K562 (cell line): Measurements from ENCODE around the gene CDC42SE2. TPM values are rescaled to one million over a fixed set of nuclear protein-coding genes. Genes with fewer than 3 reads are reported as not detected.

Source experiments
- ATAC-seq: fragments of 200-7000 bp; cut with Tn5 transposase; 3 replicates; pipeline ENCODE4 v1.9.1; 2020; ENCODE audit warnings: moderate library complexity
- BruUV-seq: library from RNA; stranded (reverse); fragments of 400-500 nt; replicated peaks from 2 replicates; lab custom pipeline; 2021; lab: Mats Ljungman, UMichigan
- CTCF ChIA-PET: fragments of 300-600 bp; formaldehyde crosslinking; extraction: SDS; loops from one replicate; lab custom pipeline; 2021; ENCODE audit warnings: low intra/inter-chr PET ratio; lab: Yijun Ruan, JAX
- POLR2A ChIA-PET: fragments of 300-600, 350-650 bp; sonication (Branson Sonifier 250); formaldehyde crosslinking; extraction: SDS; loops from one replicate; lab custom pipeline; 2021; ENCODE audit warnings: antibody characterized with exemption, inconsistent platforms; lab: Yijun Ruan, JAX
- DNase-seq, 4 experiments: peaks; one replicate each; pipeline versions ENCODE4 v3.0.0 to v3.0.0-alpha.2; 2011 to 2018; ENCODE audit warnings: low spot score in 3 of 4, mixed read lengths in 3 of 4; ENCODE audit errors: extremely low read depth in 1 of 4
- FAIRE-seq: peaks from 2 replicates; lab custom pipeline; 2011; peaks lifted over from hg19 to GRCh38; lab: Jason Lieb, UNC
- H2AFZ ChIP-seq: 2 replicates; pipeline ENCODE4 v1.6.0; 2011; ENCODE audit warnings: low read depth, low read length, control low read depth, inconsistent platforms
- H3K27ac ChIP-seq: fragments of 200-600 bp; 3 replicates; pipeline ENCODE4 v1.8.0; 2011; ENCODE audit warnings: low read depth, mild to moderate bottlenecking, control low read depth, inconsistent platforms, low read length, moderate library complexity, mixed read lengths; ENCODE audit errors: extremely low read depth
- H3K27me3 ChIP-seq, 2 experiments: fragments of 300-600 bp in 1 of 2; 2 replicates in 1 of 2; 3 replicates in 1 of 2; pipeline versions ENCODE4 v1.6.0 to v1.8.0; 2011; ENCODE audit warnings: inconsistent platforms in 2 of 2, low read length in 2 of 2, mild to moderate bottlenecking in 1 of 2, mixed read lengths in 1 of 2, moderate library complexity in 1 of 2; ENCODE audit not compliant: control insufficient read depth in 2 of 2, insufficient read depth in 2 of 2
- H3K36me3 ChIP-seq: fragments of 300-600 bp; 3 replicates; pipeline ENCODE4 v1.8.0; 2011; ENCODE audit warnings: mild to moderate bottlenecking, low read length, inconsistent platforms; ENCODE audit not compliant: control insufficient read depth, insufficient read depth
- H3K4me1 ChIP-seq, 2 experiments: fragments of 200-600 bp in 1 of 2; replicated peaks in 1 of 2; 2 replicates in 1 of 2; 3 replicates in 1 of 2; pipeline versions ENCODE4 v1.5.1 to v1.8.0; 2011; ENCODE audit warnings: inconsistent platforms in 2 of 2, low read length in 2 of 2, mild to moderate bottlenecking in 1 of 2, mixed read lengths in 1 of 2, moderate library complexity in 1 of 2; ENCODE audit not compliant: control insufficient read depth in 2 of 2, insufficient read depth in 2 of 2
- H3K4me2 ChIP-seq: 2 replicates; pipeline ENCODE4 v1.6.1; 2011; ENCODE audit warnings: low read length, control low read depth, inconsistent platforms, mixed read lengths; ENCODE audit not compliant: insufficient read depth
- H3K4me3 ChIP-seq: fragments of 200-600 bp; sonication (generic), shearing (Covaris generic); 2 replicates; pipeline ENCODE4 v1.5.1; 2016; ENCODE audit warnings: control low read depth, inconsistent platforms
- H3K79me2 ChIP-seq: fragments of 200-600 bp; 3 replicates; pipeline ENCODE4 v1.8.0; 2011; ENCODE audit warnings: low read length, inconsistent platforms; ENCODE audit not compliant: control insufficient read depth, insufficient read depth
- H3K9ac ChIP-seq, 2 experiments: 2 replicates each; pipeline versions ENCODE4 v1.6.0 to v1.6.1; 2011; ENCODE audit warnings: low read depth in 2 of 2, low read length in 2 of 2, control low read depth in 1 of 2, inconsistent platforms in 1 of 2, mild to moderate bottlenecking in 1 of 2, mixed read lengths in 1 of 2; ENCODE audit not compliant: insufficient read depth in 1 of 2
- H3K9me1 ChIP-seq: one replicate; pipeline ENCODE4 v1.6.0; 2011; ENCODE audit warnings: inconsistent platforms, mild to moderate bottlenecking, low read length, moderate library complexity; ENCODE audit not compliant: control insufficient read depth, insufficient read depth
- H3K9me3 ChIP-seq: replicated peaks from 2 replicates; pipeline ENCODE4 v1.5.1; 2011; ENCODE audit warnings: low read depth, low read length, inconsistent platforms; ENCODE audit not compliant: control insufficient read depth, insufficient read depth
- H4K20me1 ChIP-seq: replicated peaks from 2 replicates; pipeline ENCODE4 v1.6.1; 2011; ENCODE audit warnings: low read length, inconsistent platforms, mixed read lengths; ENCODE audit not compliant: control insufficient read depth, insufficient read depth
- FOXJ3 ChIP-seq: sonication (generic); formaldehyde crosslinking; IDR thresholded peaks from 2 replicates; pipeline ENCODE4 v1.4.0; 2020; ENCODE audit warnings: mild to moderate bottlenecking, missing genetic modification reagents
- HBP1 ChIP-seq: fragments of 450-650 bp; formaldehyde crosslinking; IDR thresholded peaks from 2 replicates; pipeline ENCODE4 v1.4.0; 2022; ENCODE audit warnings: missing genetic modification characterization
- MYBL2 ChIP-seq, 2 experiments: fragments of 450-650 bp in 1 of 2; sonication (generic) in 1 of 2; formaldehyde crosslinking in 1 of 2; IDR thresholded peaks; 2 replicates each; pipeline versions ENCODE4 v1.6.1 to v1.8.1; 2017 to 2022; ENCODE audit warnings: borderline replicate concordance in 1 of 2, inconsistent platforms in 1 of 2, low read depth in 1 of 2, mild to moderate bottlenecking in 1 of 2, missing genetic modification reagents in 1 of 2, moderate library complexity in 1 of 2
- NR2C1 ChIP-seq, 2 experiments: fragments of 450-650 bp; IDR thresholded peaks; 2 replicates each; pipeline ENCODE4 v1.6.1; 2017; ENCODE audit warnings: mild to moderate bottlenecking in 2 of 2, antibody characterized with exemption in 1 of 2, inconsistent platforms in 1 of 2, missing compliant biosample characterization in 1 of 2, missing genetic modification characterization in 1 of 2
- NR2C2 ChIP-seq, 2 experiments: fragments of 200-800 bp in 1 of 2; sonication (Bioruptor generic) in 1 of 2; sonication (generic) in 1 of 2; formaldehyde crosslinking in 1 of 2; IDR thresholded peaks; 2 replicates each; pipeline versions ENCODE4 v1.6.1 to v1.8.0; 2016 to 2022; ENCODE audit warnings: mild to moderate bottlenecking in 1 of 2, missing compliant biosample characterization in 1 of 2, missing genetic modification characterization in 1 of 2, missing genetic modification reagents in 1 of 2
- RBM25 ChIP-seq: fragments of 200-400 bp; formaldehyde crosslinking; IDR thresholded peaks from 2 replicates; pipeline ENCODE4 v1.6.1; 2018; ENCODE audit warnings: low read length, low read depth, moderate library complexity; ENCODE audit not compliant: severe bottlenecking
- SRF ChIP-seq, 2 experiments: fragments of 250-450, 450-650 bp in 1 of 2; sonication (Bioruptor Pico) in 1 of 2; sonication (generic) in 1 of 2; formaldehyde crosslinking; IDR thresholded peaks; 2 replicates each; pipeline versions ENCODE4 v1.5.0 to v1.5.1; 2020 to 2022; ENCODE audit warnings: mild to moderate bottlenecking in 1 of 2, missing genetic modification reagents in 1 of 2
- ZNF121 ChIP-seq: sonication (generic); formaldehyde crosslinking; conservative IDR thresholded peaks from 2 replicates; pipeline ENCODE4 v1.8.0; 2022; ENCODE audit warnings: missing genetic modification reagents
- ZNF165 ChIP-seq: fragments of 250-450 bp; sonication (Bioruptor Pico); IDR thresholded peaks from 2 replicates; pipeline ENCODE4 v1.4.0; 2020; ENCODE audit warnings: borderline replicate concordance
- WGBS: fragments of 100-300 bp; shearing (Covaris generic); methylation state at CpG from one replicate; pipeline ENCODE4 v1.1.6; 2016; ENCODE audit warnings: low coverage, mixed read lengths; ENCODE audit not compliant: insufficient coverage; ENCODE audit errors: missing lambda C conversion rate; 5-methylcytosine and 5-hydroxymethylcytosine counted together
- in situ Hi-C: fragments of 300-500 bp; cut with MboI; formaldehyde crosslinking; loops from 4 replicates; pipeline ENCODE4 v1.15.0; 2018; ENCODE audit warnings: inconsistent platforms, mixed read lengths
- intact Hi-C: fragments of 100-400 bp; cut with micrococcal nuclease; formaldehyde crosslinking; loops from 2 replicates; pipeline ENCODE4 v1.14.2; 2022
- polyA plus RNA-seq, 8 experiments: library from polyadenylated mRNA; depleted of rRNA in 4 of 8; stranded (reverse) in 5 of 8; unstranded in 3 of 8; fragments of >200 nt; fragmentation: Nextera tagmentation in 2 of 8; fragmentation: Illumina TruSeq in 1 of 8; extraction: Ambion mirVana in 2 of 8; extraction: Trizol in 1 of 8; gene quantifications; 2 replicates each; pipeline versions ENCODE4 v1.2.1 to v1.2.3, GENCODE V29; 2011 to 2014; ENCODE audit warnings: inconsistent platforms in 1 of 8, missing spikeins in 1 of 8
- total RNA-seq, 7 experiments: library from RNA; depleted of rRNA in 6 of 7; stranded (reverse); fragments of >200 nt in 6 of 7; fragmentation: Illumina TruSeq in 2 of 7; extraction: Trizol in 2 of 7; gene quantifications; 2 replicates each; pipeline versions ENCODE4 v1.2.1 to v1.2.3, GENCODE V29; 2011 to 2021; ENCODE audit warnings: low replicate concordance in 1 of 7

CDC42SE2 gene
- total and polyA plus RNA-seq, 9 of the 15 experiments (the other 6 are each of a cell fraction or from before 2014, with no cell fraction given) = 24.8 to 44.3 (median 32.7) TPM

- 22% methylated on average over 1 of the region's 1 CpG for WGBS
- H3K36me3 ChIP-seq = peaks cover 15% of the 10 kb centered on the region
- H3K27ac ChIP-seq = no peak overlapping the region
- H3K9me1 ChIP-seq = no peaks in the 10 kb centered on the region
- no peak for ATAC-seq
- ChIA-PET POLR2A (interaction anchor here (0.5 to 1.3 kb wide), 5 partner anchors 26 to 196 kb away, joined by 3 read pairs; no protein-coding TSS in a partner anchor), CTCF (no interaction called here)
- TF ChIP-seq HBP1 (CRISPR knock-in tag) = no peak
- no peak for FAIRE-seq
- H3K4me3 ChIP-seq = no peak overlapping the region
- no peaks in the 10 kb centered on the region for H4K20me1 ChIP-seq
- in situ Hi-C loops = no loop called here
- no peaks in the 10 kb centered on the region for H3K27me3 ChIP-seq
- no peaks in the 10 kb centered on the region for H3K4me1 ChIP-seq
- BruUV-seq = no TSS peak
- no peak for DNase-seq
- H2AFZ ChIP-seq = no peak overlapping the region
- intact Hi-C loops = no loop called here
- H3K79me2 ChIP-seq = peaks cover 20% of the 10 kb centered on the region; the same call in 2 of the 3 replicates
- no peaks in the 10 kb centered on the region for H3K9me3 ChIP-seq
- no peak overlapping the region for H3K9ac ChIP-seq
- H3K4me2 ChIP-seq = no peak overlapping the region
Observed at GRCh38 chr5:131355971-131356528, 92.2 kb downstream of the CDC42SE2 start.

GRCh38 chr5:131356619-131357018, 92.8 kb downstream of the CDC42SE2 start:
- H3K4me3 ChIP-seq = no peak overlapping the region
- 100% methylated on average over 1 of the region's 1 CpG for WGBS
- H3K9me1 ChIP-seq = no peaks in the 10 kb centered on the region
- H3K9ac ChIP-seq = no peak overlapping the region
- no peaks in the 10 kb centered on the region for H4K20me1 ChIP-seq
- no peak overlapping the region for H3K27ac ChIP-seq
- in situ Hi-C loops (no loop called here), intact Hi-C loops (no loop called here)
- H3K4me2 ChIP-seq = no peak overlapping the region
- peaks cover 20% of the 10 kb centered on the region for H3K36me3 ChIP-seq
- ChIA-PET CTCF (no interaction called here), POLR2A (interaction anchor here (0.5 to 1.3 kb wide), 4 partner anchors 23 to 92 kb away, joined by 3 read pairs; no protein-coding TSS in a partner anchor)
- DNase-seq (no peak), ATAC-seq (no peak), FAIRE-seq (no peak)
- H3K4me1 ChIP-seq = no peaks in the 10 kb centered on the region
- TF ChIP-seq FOXJ3 = no peak
- TF ChIP-seq ZNF165 = no peak
- TF ChIP-seq ZNF121 (CRISPR knock-in tag) = peak; percentile 95
- no peak for TF ChIP-seq MYBL2 (IDR thresholded peaks at IDR 0.05; ENCODE audit: low read depth)
- TF ChIP-seq MYBL2 (CRISPR knock-in tag; IDR thresholded peaks at IDR 0.05; ENCODE audit: borderline replicate concordance) = no peak
- no peak for TF ChIP-seq SRF (CRISPR knock-in tag; IDR thresholded peaks at IDR 0.05)
- TF ChIP-seq RBM25 = peak; percentile 46
- TF ChIP-seq NR2C1 (IDR thresholded peaks at IDR 0.05) = no peak
- no peak for TF ChIP-seq NR2C1 (tag; IDR thresholded peaks at IDR 0.05)
- TF ChIP-seq NR2C2 (CRISPR knock-in tag; IDR thresholded peaks at IDR 0.05) = no peak
- TF ChIP-seq NR2C2 (tag; IDR thresholded peaks at IDR 0.05) = no peak
- H3K27me3 ChIP-seq = no peaks in the 10 kb centered on the region
- no peak overlapping the region for H2AFZ ChIP-seq
- H3K79me2 ChIP-seq = peaks cover 25% of the 10 kb centered on the region; the same call in 2 of the 3 replicates
- no peaks in the 10 kb centered on the region for H3K9me3 ChIP-seq
- no TSS peak for BruUV-seq
